Chondrocyte (in vitro differentiated cells): ENCODE measurements around the gene SEMA3E. TPM values are rescaled to one million over a fixed set of nuclear protein-coding genes. Genes with fewer than 3 reads are reported as not detected.
A peak's percentile ranks its signal among the peaks of the same experiment; 100 is the strongest.

Experiments used
- DNase-seq: peaks from one replicate; pipeline ENCODE4 v3.0.0; 2021; ENCODE audit warnings: mixed read lengths, low spot score
- H3K27ac Mint-ChIP-seq: one replicate; pipeline ENCODE4 v1.8.0; 2021; ENCODE audit warnings: mild to moderate bottlenecking, moderate library complexity, mixed read lengths; ENCODE audit not compliant: unreplicated experiment
- H3K27me3 Mint-ChIP-seq: 2 replicates; pipeline ENCODE4 v1.8.0; 2021; ENCODE audit warnings: low read depth, mixed read lengths
- H3K36me3 Mint-ChIP-seq: 2 replicates; pipeline ENCODE4 v1.8.0; 2021; ENCODE audit warnings: low read depth, mixed read lengths
- H3K4me1 Mint-ChIP-seq: 2 replicates; pipeline ENCODE4 v1.8.0; 2021; ENCODE audit warnings: low read depth, mild to moderate bottlenecking, mixed read lengths
- H3K4me3 Mint-ChIP-seq: one replicate; pipeline ENCODE4 v1.8.0; 2021; ENCODE audit warnings: mild to moderate bottlenecking, moderate library complexity, mixed read lengths; ENCODE audit not compliant: unreplicated experiment
- H3K9me3 Mint-ChIP-seq: 2 replicates; pipeline ENCODE4 v1.8.0; 2021; ENCODE audit warnings: low read depth, mixed read lengths
- total RNA-seq: library from RNA; stranded (reverse); gene quantifications from 3 replicates; pipeline ENCODE4 v1.2.1, GENCODE V29; 2021
- TF ChIP-seq, protein P1 (sequence below): fragments of 200-600 bp; sonication (generic); IDR thresholded peaks from 2 replicates; pipeline ENCODE4 v1.5.0; 2021; ENCODE audit warnings: antibody characterized with exemption, mild to moderate bottlenecking, moderate library complexity

Gene SEMA3E
- total RNA-seq, 1 donor from 2014 or later, result 3.7 TPM

DNA sequence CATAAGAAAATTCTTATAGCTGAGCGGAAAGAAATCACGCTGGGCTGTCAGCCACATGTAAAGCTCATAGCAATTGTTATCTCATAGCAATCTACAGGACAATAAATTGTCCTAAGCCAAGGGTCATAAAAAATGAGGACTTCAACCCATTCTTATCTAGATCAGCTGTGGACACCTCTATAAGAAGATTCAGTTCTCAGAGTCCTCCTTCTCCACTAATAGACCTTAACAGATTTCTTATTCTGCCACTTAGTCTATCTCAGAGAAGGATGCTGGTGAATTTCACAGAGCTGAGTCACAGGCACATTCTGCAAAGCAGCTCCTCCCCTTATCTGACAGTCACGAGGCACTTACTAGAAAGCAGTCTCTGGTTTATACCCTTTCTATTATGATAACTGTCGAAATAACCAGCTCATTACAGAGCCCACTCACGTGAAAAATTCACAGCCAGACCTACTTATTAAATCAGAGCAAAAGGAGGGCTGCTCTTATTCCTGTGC is 300.9 kb downstream of the SEMA3E start:
- peak overlapping the region; percentile 30 for H3K27ac Mint-ChIP-seq
- no peak for DNase-seq
- H3K9me3 Mint-ChIP-seq, result peaks cover 23% of the 10 kb centered on the region
- H3K36me3 Mint-ChIP-seq, result no peaks in the 10 kb centered on the region
- no peaks in the 10 kb centered on the region for H3K27me3 Mint-ChIP-seq
- no peak overlapping the region for H3K4me3 Mint-ChIP-seq
- TF ChIP-seq, protein P1, sequence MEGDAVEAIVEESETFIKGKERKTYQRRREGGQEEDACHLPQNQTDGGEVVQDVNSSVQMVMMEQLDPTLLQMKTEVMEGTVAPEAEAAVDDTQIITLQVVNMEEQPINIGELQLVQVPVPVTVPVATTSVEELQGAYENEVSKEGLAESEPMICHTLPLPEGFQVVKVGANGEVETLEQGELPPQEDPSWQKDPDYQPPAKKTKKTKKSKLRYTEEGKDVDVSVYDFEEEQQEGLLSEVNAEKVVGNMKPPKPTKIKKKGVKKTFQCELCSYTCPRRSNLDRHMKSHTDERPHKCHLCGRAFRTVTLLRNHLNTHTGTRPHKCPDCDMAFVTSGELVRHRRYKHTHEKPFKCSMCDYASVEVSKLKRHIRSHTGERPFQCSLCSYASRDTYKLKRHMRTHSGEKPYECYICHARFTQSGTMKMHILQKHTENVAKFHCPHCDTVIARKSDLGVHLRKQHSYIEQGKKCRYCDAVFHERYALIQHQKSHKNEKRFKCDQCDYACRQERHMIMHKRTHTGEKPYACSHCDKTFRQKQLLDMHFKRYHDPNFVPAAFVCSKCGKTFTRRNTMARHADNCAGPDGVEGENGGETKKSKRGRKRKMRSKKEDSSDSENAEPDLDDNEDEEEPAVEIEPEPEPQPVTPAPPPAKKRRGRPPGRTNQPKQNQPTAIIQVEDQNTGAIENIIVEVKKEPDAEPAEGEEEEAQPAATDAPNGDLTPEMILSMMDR, result no peak
- peaks cover 7% of the 10 kb centered on the region for H3K4me1 Mint-ChIP-seq

GRCh38 chr7:83339907-83340306 is 309.0 kb downstream of the SEMA3E start:
- no peak overlapping the region for H3K4me3 Mint-ChIP-seq
- H3K4me1 Mint-ChIP-seq, result no peaks in the 10 kb centered on the region
- TF ChIP-seq, protein P1, result no peak
- H3K9me3 Mint-ChIP-seq, result peaks cover 10% of the 10 kb centered on the region
- peaks cover 6% of the 10 kb centered on the region for H3K27me3 Mint-ChIP-seq
- H3K27ac Mint-ChIP-seq, result no peak overlapping the region
- no peaks in the 10 kb centered on the region for H3K36me3 Mint-ChIP-seq
- DNase-seq, result no peak

DNA sequence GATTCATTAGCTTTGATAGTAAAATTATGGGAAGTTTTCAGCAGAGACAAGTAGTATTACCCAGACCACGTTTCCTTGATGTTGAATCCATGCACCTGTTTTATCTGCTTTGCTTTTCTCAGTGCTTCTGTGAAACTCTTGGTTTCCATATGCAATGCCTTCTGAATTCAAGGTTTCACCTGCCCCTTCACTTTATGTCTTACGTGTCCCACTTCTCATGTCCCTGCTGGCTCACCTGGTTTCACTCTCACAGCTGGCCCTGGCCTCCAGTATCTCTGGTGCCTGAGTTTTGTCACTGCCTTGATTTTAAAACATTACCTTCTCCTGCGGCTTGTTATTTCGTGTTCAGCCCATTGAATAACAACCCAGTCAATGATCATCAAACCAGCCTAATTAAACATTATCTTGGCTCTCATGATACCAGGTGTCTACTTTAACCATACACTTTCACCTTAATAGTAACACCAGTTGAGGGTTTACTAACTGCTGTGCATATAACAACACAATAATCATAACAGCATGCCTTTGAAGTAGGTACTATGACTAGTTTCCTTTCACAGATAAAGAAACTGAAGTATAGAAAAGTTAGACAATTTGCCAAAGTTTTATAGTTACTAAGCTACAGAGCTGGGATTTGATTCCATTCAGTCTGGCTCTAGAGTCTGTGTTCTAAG is 310.5 kb downstream of the SEMA3E start:
- no peak overlapping the region for H3K4me3 Mint-ChIP-seq
- peaks cover 6% of the 10 kb centered on the region for H3K27me3 Mint-ChIP-seq
- TF ChIP-seq, protein P1, result no peak
- H3K9me3 Mint-ChIP-seq, result no peaks in the 10 kb centered on the region
- no peaks in the 10 kb centered on the region for H3K36me3 Mint-ChIP-seq
- H3K4me1 Mint-ChIP-seq, result no peaks in the 10 kb centered on the region
- no peak overlapping the region for H3K27ac Mint-ChIP-seq
- DNase-seq, result no peak

- TF ChIP-seq, protein P1, result no peak
- Mint-ChIP-seq H3K4me3 (no peak overlapping the region), H3K4me1 (no peaks in the 10 kb centered on the region), H3K36me3 (no peaks in the 10 kb centered on the region), H3K9me3 (no peaks in the 10 kb centered on the region), H3K27ac (no peak overlapping the region), H3K27me3 (peaks cover 6% of the 10 kb centered on the region)
- no peak for DNase-seq
Measured at GRCh38 chr7:83337050-83337449, 311.9 kb downstream of the SEMA3E start.

GRCh38 chr7:83326223-83326622 is 322.7 kb downstream of the SEMA3E start:
- no peak for DNase-seq
- Mint-ChIP-seq H3K27ac (no peak overlapping the region), H3K9me3 (no peaks in the 10 kb centered on the region), H3K4me1 (no peaks in the 10 kb centered on the region), H3K27me3 (no peaks in the 10 kb centered on the region), H3K36me3 (no peaks in the 10 kb centered on the region), H3K4me3 (no peak overlapping the region)
- TF ChIP-seq, protein P1, result no peak
